ENCODE results near the gene MICAL3.

MICAL3 gene

DNA sequence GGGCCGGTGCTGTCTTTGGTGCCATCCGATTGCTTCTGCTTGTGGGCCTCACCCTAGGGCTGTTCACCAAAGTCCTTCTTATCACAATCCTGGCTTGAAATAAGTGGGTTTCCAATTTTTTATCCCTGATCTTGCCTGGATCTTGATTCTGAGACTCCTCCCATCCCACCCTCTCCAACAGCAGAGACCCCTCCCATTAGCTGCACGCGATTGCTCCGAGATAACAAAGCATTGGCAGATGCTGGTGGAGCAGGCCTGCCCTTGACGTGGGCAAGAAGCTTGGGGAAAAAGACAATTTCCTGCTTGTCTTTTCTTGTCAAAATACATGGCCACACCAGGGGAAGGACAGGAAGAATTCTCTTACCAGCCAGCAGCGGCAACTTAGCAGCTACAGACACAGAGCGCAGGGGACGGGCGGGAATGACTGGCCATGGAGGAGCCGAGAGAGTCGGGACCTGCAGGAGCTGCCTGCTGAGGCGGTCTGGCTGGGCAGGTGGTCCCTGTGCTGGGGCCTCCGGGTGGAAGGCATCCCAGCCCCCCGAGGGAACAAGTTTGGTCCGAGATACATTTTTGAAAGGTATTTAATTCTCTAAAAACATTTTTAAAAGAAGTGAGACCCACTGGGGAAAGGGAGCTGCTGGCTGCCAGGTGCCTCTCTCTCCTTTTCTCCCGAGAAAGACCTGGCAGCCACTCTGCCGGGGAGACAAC lies 240.4 kb downstream of the MICAL3 start:
- DNase-seq (ENCODE audit: low read depth in 2 of 2, low spot score in 1 of 2) = no peak

DNA sequence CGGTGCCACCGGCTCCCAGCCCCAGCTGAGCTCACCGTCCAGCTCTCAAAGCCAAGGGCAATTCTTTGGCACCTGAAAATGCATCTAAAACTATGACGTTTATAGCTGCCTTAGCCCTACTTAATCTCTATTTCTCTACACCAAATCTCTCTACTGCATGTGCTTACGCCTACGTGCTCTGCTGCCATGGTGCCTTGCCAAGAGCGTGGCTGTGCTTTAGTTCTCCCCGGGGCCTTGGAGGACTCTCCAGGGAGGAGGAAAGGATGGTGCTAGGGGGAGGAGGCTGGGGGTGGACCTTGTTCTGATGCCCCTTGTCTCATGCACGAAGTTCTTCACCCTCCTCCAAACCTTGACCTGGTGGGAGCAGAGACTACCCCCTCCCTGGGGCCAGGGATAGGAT lies 241.0 kb downstream of the MICAL3 start:
- no peak for DNase-seq (ENCODE audit: low read depth in 2 of 2, low spot score in 1 of 2)

DNA sequence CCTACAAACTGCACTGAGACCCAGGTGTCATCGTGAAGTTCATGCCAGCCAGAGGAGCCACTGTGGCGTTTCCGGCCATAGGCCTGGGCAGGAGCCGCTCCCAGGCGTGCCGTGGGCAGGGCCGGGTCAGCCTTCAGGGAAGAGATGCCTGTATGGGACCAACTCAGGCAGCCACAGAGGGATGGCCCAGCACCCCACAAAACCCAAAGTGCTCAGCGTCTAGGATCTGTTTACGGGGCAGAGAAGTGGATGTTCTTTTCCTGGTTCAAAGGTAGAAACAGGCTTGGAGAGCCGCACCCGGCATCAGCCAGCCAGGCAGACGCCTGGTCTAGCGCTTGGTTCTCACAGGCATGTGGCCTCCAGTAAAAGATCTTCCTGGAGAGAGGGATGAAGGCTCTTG lies 241.7 kb downstream of the MICAL3 start:
- DNase-seq (ENCODE audit: low read depth in 2 of 2, low spot score in 1 of 2) = no peak

GRCh38 chr22:17782158-17782557 lies 242.2 kb downstream of the MICAL3 start:
- DNase-seq (ENCODE audit: low read depth in 2 of 2, low spot score in 1 of 2) = no peak

GRCh38 chr22:17781319-17782031 lies 242.9 kb downstream of the MICAL3 start:
- DNase-seq (ENCODE audit: low read depth in 2 of 2, low spot score in 1 of 2) = no peak

DNA sequence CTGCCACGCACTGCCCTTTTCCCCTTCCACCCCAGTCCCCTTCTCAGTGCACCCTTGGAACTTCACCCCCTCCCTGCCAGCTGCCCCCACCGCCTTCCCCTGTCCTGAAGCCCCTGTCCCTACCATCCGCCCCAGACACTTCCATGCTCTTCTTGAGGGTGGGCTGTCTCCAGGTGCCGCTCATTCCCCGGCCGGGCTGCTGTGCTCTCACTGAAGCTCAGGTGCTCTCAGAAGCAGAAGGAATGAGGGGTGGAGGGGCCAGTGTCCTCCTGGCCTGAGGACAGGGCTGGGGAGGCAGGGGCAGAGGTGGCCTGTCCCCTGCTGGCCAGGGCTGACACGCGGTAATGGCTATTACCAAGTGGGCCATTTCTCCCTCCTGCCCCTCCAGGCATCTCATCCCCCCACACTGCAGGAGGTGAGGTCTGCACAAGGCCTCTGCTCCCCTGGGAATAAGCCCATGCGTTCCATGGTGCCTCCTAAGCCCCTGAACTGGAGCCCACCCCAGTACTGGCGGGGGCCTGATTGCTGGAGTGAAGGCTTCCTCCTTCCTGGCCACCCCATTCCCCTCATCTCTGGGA lies 243.5 kb downstream of the MICAL3 start:
- no peak for DNase-seq (ENCODE audit: low read depth in 2 of 2, low spot score in 1 of 2)

GRCh38 chr22:17780116-17780740 lies 244.1 kb downstream of the MICAL3 start:
- DNase-seq (ENCODE audit: low read depth in 2 of 2, low spot score in 1 of 2) = no peak

DNA sequence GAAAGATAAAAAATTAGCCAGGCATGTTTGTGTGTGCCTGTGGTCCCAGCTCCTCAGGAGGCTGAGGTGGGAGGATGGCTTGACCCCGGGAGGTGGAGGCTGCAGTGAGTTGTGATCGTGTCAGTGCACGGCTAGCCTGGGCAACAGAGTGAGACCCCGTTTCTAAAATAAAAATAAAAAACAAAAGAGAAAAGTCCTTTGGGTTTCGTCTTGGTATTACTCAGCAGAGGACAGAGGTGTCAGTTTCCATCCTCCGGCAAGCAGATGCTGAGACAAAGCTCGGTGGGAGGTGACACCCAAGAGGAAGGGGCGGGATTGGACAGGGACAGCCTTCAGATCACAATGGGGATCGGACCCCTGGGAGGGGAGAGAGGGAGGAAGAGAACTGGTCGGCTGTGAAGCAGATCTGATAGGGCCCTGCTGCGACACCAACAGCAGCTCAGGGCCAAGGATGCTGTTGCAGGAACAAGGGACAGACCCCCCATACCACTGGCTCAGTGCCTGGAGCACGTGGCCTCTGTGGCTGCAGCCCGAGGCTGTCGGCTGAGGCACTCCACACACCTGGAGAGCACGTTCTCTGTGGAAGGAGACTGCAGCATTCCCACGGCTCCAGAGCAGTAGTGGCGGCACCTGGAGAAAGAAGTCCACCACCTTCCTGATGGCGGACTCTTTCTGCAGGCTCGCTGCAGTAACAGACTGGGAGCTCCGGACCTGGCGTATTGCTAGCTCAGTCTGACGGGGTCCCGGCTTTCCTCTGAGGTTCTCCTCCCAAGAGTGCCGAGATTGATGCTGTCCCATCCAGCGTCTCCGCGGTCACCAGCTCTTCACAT lies 244.9 kb downstream of the MICAL3 start:
- DNase-seq (ENCODE audit: low read depth in 2 of 2, low spot score in 1 of 2) = no peak

- no peak for DNase-seq (ENCODE audit: low read depth in 2 of 2, low spot score in 1 of 2)
These were observed 245.9 kb downstream of the MICAL3 start for GRCh38 chr22:17778412-17778976.

DNA sequence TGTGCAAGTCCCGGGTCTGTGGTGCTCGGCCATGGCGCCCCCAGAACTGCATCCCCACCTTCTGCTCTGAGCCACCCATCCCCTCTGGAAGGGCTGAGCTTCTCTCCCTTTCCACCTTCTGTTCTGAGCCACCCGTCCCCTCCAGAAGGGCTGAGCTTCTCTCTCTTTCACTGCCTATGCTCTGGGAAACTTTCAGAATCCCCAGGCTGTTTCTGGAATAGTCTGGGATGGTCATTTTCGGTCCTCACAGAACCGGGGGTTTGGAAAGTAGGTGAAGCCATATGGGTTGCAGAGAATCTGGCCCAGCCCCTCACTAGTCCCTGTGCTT lies 246.7 kb downstream of the MICAL3 start:
- no peak for DNase-seq (ENCODE audit: low read depth in 2 of 2, low spot score in 1 of 2)

- DNase-seq (ENCODE audit: low read depth in 2 of 2, low spot score in 1 of 2) = peak; percentile 45 to 56
These were observed 247.2 kb downstream of the MICAL3 start for GRCh38 chr22:17777005-17777716.

GRCh38 chr22:17775781-17776465 lies 248.4 kb downstream of the MICAL3 start:
- no peak for DNase-seq (ENCODE audit: low read depth in 2 of 2, low spot score in 1 of 2)

GRCh38 chr22:17774926-17775685 lies 249.3 kb downstream of the MICAL3 start:
- no peak for DNase-seq (ENCODE audit: low read depth in 2 of 2, low spot score in 1 of 2)

DNA sequence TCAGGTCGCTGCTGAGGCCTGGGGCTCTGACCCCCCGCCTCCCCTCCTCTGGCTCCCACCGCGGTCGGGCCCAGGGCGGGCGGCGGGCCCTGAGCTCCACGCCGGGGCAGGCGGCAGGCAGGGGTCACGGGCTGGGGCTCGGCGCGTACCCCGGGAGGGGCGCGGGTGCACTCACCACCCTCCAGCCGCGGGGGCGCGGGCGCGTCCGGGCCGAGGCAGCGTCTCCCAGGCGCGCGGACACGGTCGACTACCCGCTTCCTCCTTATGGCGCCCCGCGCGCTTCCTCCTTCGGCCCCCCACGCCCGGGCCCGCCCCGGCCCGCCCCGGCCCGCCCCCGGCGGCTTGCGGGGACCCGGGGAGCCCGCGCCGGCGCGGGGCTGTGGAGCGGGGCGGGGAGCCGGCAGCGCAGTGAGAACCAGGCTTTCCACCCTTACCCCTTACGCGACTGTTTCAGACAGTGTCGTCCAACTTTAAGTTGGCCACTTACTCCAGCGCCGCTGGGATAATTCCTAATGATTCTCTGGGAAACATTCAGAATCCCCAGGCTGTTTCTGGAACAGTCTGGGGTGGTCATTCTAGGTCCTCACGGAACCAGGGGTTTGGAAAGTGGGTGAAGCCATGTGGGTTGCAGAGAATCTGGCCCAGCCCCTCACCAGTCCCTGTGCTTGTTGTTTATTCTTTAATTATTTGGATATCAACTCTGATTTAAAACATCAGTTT lies 250.0 kb downstream of the MICAL3 start, which contains the start of gene BID:
Gene BID (minus strand): TSS at position 264 of the 720 bp plus-strand sequence. CDS start 24,353 bp downstream, outside the sequence.
- no peak for DNase-seq (ENCODE audit: low read depth in 2 of 2, low spot score in 1 of 2)

DNA sequence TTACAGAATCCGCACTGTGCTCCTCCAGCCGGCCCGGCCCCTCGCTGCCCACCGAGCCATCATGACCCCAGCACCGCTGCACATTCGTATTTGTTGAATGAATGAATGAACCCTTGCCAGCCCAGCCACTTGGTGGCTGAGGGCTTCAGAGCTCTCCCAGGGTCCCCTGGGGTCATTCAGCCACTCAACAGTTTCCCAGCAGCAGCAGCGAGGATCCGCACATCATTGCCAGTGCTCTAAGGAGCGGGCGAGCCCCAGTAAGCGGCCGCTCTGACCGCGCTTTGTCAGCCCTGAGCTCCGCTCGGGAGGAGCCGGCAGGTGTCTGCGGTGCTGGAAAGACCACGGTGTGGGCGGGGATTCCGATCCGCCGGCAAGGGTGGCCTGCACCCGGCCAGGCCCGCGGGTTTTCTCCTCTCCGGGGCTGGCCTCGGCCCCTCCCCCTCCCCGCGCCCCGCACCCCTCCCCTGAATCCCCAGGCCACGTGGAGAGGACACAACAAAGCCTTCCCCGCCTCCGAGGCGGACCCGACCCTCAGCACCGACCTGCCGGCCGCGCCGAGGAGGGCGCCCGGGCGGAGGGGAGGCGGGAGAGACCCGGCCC lies 250.7 kb downstream of the MICAL3 start:
- peak; percentile 37 to 41 for DNase-seq (ENCODE audit: low read depth in 2 of 2, low spot score in 1 of 2)

DNA sequence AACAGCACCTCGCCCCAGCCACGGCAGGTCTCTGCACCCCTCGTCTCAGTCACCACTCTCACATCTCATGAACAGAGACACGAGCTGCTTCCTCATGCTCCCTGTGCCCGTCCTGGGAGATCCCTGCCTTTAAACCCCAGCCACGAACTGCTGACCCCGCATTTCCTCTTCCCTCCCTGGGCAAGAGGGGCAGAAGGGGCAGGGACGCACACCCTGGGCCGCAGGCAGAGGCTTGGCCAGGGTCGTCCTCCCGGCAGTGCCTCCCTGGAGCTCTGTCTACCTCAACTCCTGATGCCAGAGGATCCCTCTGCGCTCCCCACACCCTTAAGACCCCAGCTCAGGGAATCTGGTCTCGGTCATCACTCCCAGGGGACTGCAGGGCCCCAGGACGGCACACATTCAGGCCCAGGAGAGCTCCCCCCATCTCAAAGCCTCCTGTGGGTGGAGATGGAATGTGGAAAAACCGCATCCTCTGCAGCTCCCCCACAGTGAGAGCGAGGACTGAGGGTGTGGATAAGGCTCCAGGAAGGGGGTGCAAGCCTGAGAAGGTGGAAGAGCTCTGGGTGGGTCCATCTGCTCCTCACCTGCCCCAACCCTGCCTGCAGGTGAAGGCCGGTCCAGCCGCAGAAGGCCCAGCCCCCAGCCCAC lies 251.3 kb downstream of the MICAL3 start:
- no peak for DNase-seq (ENCODE audit: low read depth in 2 of 2, low spot score in 1 of 2)

GRCh38 chr22:17772249-17772957 lies 252.0 kb downstream of the MICAL3 start:
- DNase-seq (ENCODE audit: low read depth in 2 of 2, low spot score in 1 of 2) = no peak
